ENCODE measurements around the gene RAB32.

The RAB32 gene

DNA sequence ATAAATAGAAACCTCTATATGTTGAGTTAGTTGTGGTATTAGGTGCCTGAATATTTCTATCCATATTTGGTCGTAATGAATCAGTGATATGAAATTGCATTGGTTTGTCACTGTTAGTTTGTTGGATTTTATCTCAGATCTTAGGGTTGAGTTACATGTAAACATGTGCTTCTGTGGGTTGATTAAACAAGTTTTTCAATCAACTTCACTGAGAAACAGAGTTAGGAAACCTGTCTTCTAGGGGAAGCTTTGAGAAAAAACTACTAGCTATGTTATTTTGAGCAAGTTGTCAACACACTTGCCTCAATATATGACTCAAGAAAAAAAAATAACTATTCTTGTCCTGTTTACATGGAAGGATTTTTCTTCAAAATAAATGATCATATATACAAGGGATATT, 40.3 kb downstream of the RAB32 start:
- no peak for DNase-seq

DNA sequence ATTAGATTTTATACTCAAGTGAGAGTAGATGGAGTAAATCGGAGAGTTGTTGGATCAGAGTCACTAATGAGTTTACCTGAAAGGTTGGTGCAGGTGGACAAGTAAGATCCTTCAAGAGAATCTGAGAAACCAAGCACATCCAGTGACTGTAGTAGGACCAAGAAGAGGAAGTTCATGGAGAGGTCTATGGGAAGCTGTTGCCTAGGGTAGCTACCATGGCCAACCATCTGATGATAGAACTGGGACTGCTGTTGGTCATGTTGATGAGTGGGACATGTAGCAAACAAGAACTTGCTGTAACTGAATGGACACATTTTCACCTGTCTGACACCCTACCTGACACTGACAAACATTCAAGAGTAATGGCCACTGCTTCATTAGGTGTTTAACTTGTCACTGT, 43.8 kb downstream of the RAB32 start:
- no peak for DNase-seq

GRCh38 chr6:146590492-146590891, 46.9 kb downstream of the RAB32 start:
- DNase-seq = no peak

- DNase-seq = no peak
Observed at GRCh38 chr6:146592451-146592850, 48.8 kb downstream of the RAB32 start.

DNA sequence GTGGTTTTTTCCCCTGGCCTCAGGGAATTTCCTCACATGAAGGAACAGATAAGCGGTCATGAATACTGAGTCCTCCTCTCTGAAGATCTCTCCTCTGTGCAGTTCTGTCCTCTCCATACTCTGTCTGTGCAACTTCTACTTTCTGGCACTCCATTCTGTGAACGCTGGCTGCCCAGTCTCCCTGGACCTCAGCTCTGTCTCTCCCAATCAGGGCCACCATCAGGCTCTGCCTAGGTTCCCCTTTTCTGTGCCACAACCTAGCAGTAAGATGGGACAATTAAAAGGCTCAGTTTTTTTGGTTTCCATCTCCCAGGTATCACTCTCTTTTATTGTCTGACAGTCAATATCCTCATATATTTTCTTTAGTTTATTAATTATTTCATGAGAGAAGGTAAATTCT, 50.4 kb downstream of the RAB32 start:
- DNase-seq = no peak

DNA sequence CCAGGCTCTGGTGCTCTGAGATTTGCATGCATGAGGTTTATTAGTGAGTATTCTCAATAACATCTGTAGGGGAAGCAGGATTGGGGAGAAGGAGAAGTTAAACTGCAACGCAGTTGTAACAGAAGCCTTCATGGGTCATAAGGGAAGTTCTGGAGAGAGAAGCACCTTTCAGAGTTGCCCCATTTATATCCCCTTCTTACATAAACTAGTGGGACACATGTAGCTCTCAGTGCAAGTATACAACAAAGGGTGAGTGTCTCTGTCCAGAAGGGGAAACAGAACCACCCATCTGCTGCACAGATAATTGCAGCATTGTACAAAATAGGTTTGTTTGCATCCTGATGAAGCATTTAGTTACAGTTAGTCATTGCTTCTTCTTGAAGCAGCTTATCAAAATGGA, 50.9 kb downstream of the RAB32 start:
- DNase-seq = no peak

GRCh38 chr6:146595972-146596731, 52.5 kb downstream of the RAB32 start:
- no peak for DNase-seq

DNA sequence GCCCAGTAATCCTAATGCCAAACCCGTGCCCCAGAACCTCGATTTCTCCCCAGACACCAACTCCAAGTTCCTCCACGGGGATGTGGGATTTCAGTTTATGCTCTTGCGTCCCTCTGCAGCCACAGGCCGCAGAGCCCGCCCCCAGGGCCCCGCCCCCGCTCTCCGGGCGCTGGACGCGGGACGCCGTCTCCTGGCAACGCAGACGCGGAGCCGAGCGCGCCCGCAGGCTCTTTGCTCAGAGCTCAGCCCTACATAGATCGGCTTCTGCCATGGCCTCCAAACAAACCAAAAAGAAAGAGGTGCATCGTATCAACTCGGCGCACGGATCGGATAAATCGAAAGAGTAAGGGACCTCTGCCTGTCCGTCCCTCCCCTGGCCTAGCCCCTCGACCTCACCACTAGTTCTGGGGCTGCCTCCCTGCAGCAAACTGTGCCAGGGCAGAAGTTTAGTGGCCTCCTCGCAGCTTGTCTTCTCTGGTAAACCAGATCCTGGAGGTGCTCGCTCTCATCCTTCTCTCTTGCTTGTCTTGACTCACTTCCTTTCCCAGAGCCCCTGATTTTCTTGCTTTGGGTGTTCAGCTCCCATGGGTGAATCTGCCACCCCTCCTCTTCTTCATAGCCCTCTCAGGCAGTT, 55.3 kb downstream of the RAB32 start, which contains the start of gene ADGB:
ADGB (plus strand) TSS at position 201 of the 634 bp plus-strand sequence; CDS start at position 270, 69 bp downstream.
- no peak for DNase-seq

GRCh38 chr6:146601352-146601751, 57.7 kb downstream of the RAB32 start:
- no peak for DNase-seq

DNA sequence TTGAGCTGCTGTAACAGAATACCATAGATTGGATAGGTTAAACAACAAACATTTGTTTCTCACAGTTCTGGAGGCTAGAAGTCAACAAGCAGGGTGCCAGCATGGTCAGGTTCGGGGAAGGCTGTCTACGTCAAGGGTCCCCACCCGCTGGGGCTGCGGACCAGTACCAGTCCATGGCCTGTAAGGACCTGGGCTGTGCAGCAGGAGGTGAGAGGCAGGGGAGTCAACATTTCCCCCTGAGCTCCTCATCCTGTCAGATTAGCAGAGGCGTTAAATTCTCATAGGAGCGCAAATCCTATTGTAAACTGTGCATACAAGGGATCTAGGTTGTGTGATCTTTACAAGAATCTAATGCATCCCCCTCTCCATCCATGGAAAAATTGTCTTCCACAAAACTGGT, 58.9 kb downstream of the RAB32 start:
- DNase-seq = no peak

Data from T-helper 1 cell (primary cell).